GM19372 (cell line): ENCODE measurements around the gene RAP1GDS1.

Experiments
- ATAC-seq: cut with Tn5 transposase; IDR thresholded peaks from one replicate; pipeline ENCODE4 v1.9.1; 2021; ENCODE audit warnings: mild to moderate bottlenecking, low read depth, moderate library complexity; ENCODE audit not compliant: unreplicated experiment

Gene RAP1GDS1, protein sequence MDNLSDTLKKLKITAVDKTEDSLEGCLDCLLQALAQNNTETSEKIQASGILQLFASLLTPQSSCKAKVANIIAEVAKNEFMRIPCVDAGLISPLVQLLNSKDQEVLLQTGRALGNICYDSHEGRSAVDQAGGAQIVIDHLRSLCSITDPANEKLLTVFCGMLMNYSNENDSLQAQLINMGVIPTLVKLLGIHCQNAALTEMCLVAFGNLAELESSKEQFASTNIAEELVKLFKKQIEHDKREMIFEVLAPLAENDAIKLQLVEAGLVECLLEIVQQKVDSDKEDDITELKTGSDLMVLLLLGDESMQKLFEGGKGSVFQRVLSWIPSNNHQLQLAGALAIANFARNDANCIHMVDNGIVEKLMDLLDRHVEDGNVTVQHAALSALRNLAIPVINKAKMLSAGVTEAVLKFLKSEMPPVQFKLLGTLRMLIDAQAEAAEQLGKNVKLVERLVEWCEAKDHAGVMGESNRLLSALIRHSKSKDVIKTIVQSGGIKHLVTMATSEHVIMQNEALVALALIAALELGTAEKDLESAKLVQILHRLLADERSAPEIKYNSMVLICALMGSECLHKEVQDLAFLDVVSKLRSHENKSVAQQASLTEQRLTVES

DNA sequence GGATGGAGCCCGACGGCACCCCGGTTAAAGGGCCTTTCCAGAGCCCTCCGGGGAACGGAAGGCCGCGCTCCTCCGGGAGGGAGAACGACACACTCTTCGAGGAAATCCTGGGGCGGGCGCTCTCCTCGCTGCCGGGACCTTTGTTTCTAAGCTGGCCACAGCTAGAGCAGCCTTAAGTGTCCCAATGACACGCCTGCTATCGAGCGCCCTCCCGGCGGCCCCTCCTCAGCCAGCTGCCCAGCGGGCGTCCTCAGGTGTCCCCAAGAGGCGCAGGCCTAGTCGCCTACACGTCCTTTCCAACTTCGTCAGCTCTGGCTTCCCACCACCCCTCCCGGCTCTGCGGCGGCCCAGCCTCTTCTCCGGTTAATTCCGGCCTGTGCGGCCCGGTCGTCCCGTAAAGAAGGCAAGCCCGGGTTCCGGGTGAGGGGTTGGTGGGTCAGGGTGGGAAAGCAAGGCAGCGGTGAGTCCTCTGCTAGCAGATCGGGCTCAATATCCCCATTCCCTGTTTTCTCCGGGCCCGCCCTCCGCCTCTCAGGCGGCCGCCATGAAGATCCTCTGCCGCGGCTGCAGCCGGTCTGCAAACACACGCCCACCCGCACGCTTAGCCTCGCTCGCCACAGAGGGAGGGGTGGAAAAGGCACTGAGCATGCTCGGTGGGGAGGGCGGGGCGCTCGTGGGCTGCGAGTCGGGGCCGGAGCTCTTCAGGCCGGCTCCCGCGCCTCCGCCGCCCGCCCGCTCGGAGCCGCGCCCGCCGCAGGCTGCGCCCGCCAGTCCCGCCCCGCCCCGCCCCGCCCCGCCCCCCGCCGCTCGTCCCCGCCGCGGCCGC lies at the start of gene RAP1GDS1:
TSS of gene RAP1GDS1 (plus strand) at position 806 of the 826 bp plus-strand sequence. CDS start 182 bp downstream, outside the sequence.
- peak; percentile 87 for ATAC-seq

DNA sequence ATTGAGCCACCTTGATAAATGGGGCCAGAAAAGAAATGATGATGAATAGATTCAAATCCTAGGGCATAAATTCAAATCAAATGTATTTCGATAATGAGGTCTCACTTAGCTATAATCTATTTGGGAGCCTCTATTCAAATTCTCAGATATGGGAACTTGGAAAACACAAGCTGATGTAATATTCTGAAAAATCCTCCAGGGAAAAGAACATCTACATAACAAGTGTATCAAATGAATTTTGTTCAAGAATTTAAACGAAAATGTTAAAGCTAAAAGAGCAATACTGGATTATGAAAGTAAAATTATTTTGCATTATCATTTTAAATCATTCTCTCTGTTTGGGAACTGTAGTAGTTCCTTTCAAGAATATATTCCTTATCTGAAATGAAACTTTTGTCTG lies 38.9 kb upstream of the RAP1GDS1 start:
- ATAC-seq, result no peak

GRCh38 chr4:98226396-98226795 lies 34.8 kb upstream of the RAP1GDS1 start:
- ATAC-seq, result no peak

- ATAC-seq, result no peak
These were observed 30.2 kb upstream of the RAP1GDS1 start for GRCh38 chr4:98230961-98231360.

DNA sequence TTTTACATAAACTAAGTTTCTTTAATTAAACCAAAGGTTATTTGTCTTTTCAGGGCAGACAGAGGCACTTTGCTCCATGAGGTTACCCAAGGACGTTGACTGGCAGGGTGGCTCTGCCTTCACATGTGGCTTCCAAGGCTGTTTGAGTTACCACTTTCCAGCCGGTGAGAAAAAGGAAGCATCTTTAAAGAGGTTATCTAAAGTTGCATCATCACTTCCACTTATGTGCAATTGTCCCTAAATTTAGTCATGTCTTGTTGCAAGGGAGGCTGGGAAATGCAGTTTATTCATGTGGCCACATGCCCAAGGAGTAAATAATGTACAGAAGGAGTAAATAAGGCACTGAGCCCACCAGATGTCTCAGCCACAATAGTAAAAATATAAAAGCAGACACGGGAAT lies 29.0 kb upstream of the RAP1GDS1 start:
- ATAC-seq, result no peak

DNA sequence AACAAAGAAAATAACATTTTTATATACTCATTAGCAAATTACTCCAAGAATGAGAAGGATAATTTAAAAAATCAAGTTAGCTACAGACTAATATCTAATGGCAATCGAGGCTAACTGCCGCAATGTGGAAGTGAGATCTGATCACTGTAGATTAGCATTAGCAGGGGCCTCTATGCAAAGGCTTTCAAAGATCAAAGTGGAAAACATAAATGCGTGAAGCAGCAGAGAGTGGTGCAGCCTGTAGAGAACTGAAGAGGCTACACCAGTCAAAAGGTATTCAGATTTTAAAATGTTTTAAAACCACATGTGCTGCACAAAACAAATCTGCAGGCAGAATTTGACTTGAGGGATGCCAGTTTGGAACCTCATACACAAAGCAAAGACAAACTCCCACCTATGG lies 24.0 kb upstream of the RAP1GDS1 start:
- no peak for ATAC-seq

GRCh38 chr4:98242063-98242462 lies 19.1 kb upstream of the RAP1GDS1 start:
- no peak for ATAC-seq

DNA sequence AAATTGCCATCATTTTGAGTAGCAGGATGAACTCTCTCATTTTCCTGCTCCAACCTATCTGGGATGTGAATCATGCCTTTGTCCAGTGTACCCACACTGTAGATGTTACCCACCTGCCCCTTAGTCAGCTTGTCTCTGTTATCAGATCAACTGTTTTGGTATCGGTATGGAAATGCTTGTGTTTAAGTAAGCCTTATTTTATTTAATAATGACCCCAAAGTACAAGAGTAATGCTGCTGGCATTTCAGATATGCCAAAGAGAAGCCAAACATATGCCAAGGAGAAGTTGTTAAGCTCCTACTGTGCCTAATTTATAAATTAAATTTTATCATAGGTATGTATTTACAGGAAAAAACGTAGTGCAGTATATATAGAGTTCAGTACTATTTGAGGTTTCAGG lies 18.6 kb upstream of the RAP1GDS1 start:
- no peak for ATAC-seq

DNA sequence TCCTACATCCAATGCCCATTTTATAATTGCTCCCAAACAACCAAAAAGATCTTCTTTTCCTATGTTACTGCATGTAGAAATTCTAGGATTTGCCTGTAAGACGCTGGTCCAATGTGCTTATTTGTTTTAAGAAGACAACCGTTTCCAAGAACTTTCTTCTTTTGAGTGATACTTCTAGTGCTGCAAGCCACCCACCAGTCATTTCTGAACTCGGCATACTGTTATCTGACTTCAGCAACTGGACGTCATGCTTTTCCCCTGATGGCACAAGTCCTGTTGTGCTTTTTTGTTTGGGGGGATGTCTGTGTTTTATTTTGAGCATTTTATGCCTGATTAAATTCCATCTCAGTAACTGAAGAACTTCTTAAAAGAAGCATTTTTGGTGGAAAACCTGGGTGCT lies 16.0 kb upstream of the RAP1GDS1 start:
- ATAC-seq, result no peak

GRCh38 chr4:98248934-98249333 lies 12.2 kb upstream of the RAP1GDS1 start:
- ATAC-seq, result no peak

GRCh38 chr4:98249831-98250230 lies 11.4 kb upstream of the RAP1GDS1 start:
- no peak for ATAC-seq

GRCh38 chr4:98253499-98253898 lies 7.7 kb upstream of the RAP1GDS1 start:
- no peak for ATAC-seq

GRCh38 chr4:98260047-98260578 lies 1.1 kb upstream of the RAP1GDS1 start:
- peak; percentile 12 for ATAC-seq

DNA sequence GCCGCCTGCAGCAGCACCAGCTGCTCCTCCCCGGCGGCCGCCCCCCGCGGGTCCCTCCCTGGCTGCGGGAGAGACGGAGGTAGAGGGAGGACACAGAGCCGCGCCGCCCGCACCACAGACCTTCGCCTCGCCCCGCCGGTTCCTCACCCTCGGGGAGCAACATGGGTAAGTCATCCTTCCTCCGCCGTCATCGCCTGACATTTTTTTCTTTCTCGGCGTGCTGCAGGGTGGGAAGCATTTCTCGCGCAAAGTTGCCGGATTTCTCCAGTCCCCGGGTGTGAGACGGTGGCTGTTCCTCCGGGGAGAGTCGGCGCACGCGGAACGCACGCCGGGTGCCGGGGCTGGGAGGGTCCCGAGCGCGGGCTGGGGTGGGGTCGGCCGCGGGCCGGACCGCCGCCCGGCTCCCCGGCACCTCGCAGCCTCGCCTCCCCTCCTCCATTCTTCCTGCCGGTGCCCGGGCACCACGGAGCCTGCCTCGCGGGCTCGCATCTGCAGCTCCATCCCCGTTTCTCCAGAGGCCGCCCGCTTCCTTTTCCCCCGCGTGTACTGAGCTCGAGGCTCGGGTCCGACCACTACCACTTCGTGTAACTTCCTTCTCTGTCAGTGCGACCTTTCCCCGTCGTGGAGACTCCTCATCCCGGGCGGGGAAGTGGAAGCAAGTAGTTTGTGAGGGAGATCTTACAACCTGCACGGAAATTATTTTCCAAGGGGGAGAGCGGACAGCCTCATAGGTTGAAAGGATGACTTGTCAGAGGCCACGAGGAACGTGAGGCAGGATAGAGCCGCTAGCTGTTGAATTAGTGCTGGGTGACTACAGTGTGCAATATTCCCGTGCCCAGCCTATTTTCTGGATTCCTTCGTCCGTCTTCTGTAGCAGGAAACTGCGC lies 464 bp downstream of the RAP1GDS1 start:
- peak; percentile 10 for ATAC-seq

GRCh38 chr4:98262431-98262830 lies 1.2 kb downstream of the RAP1GDS1 start:
- ATAC-seq, result no peak

GRCh38 chr4:98267498-98267897 lies 6.3 kb downstream of the RAP1GDS1 start:
- ATAC-seq, result no peak

GRCh38 chr4:98275145-98275544 lies 14.0 kb downstream of the RAP1GDS1 start:
- no peak for ATAC-seq

- no peak for ATAC-seq
These were observed 22.3 kb downstream of the RAP1GDS1 start for GRCh38 chr4:98283219-98284189.

DNA sequence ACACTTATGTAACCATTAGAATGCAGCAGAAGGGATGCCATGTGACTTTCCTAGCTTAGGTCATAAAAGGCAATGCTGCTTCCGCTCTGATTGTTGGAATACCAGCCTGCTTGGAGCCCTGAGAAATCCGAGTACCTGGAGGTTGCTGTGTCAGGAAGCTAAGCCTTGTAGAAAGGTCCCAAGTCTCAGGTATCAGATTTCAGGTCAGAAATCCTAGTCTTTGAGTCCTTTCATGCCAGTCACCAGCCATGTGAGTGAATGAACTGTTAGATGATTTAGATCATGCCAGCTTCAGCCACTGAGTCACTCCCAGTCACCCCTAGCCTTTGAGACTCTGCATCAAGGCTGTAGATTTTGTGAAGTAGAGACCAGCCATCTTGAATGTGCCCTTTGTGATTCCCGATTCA lies 23.5 kb downstream of the RAP1GDS1 start:
- no peak for ATAC-seq
